ENCODE data around the gene RUFY4. TPM values are rescaled to one million over a fixed set of nuclear protein-coding genes. Genes with fewer than 3 reads are reported as not detected.
A peak's percentile ranks its signal among the peaks of the same experiment; 100 is the strongest.

RUFY4 gene
- total RNA-seq, 2 experiments from 2014 or later = not detected

- POLR2A ChIA-PET = no interaction called here
- BruUV-seq (replicated peaks) = no TSS peak
- no peak overlapping the region for H3K4me2 ChIP-seq (ENCODE audit: low read length)
- no peaks in the 10 kb centered on the region for H4K20me1 ChIP-seq (ENCODE audit: insufficient read depth, low read length)
- intact Hi-C loops (cut with micrococcal nuclease; ENCODE audit: unreplicated experiment) = no loop called here
- CTCF ChIA-PET (ENCODE audit: unreplicated experiment) = no interaction called here
- H3K4me3 ChIP-seq (ENCODE audit: low read depth, low read length, poor library complexity, severe bottlenecking) = no peak overlapping the region
- no peaks in the 10 kb centered on the region for H3K4me1 ChIP-seq (ENCODE audit: insufficient read depth, low read length, poor library complexity, severe bottlenecking)
- no peak for DNase-seq (ENCODE audit: low spot score)
- H3K36me3 ChIP-seq (ENCODE audit: insufficient read depth, low read length) = no peaks in the 10 kb centered on the region
- H3K79me2 ChIP-seq (ENCODE audit: insufficient read depth, low read depth, low read length) = no peaks in the 10 kb centered on the region
- H2AFZ ChIP-seq (ENCODE audit: low read length) = no peak overlapping the region
- H3K9me2 ChIP-seq (ENCODE audit: insufficient read depth, low read length) = no peaks in the 10 kb centered on the region
- H3K27ac ChIP-seq (ENCODE audit: low read depth, low read length, poor library complexity, severe bottlenecking) = no peak overlapping the region
- no peaks in the 10 kb centered on the region for H3K9me3 ChIP-seq (ENCODE audit: low read length)
- no peak for TF ChIP-seq CTCF (conservative IDR thresholded peaks at IDR 0.05; ENCODE audit: low read length)
- no peak for TF ChIP-seq EZH2phosphoT487 (IDR thresholded peaks at IDR 0.05; ENCODE audit: borderline replicate concordance, low read depth, low read length)
These were observed 35.9 kb upstream of the RUFY4 start for GRCh38 chr2:218033208-218033589.

- Histone ChIP-seq H3K36me3 (ENCODE audit: insufficient read depth, low read length) (no peaks in the 10 kb centered on the region), H3K79me2 (ENCODE audit: insufficient read depth, low read depth, low read length) (no peaks in the 10 kb centered on the region), H4K20me1 (ENCODE audit: insufficient read depth, low read length) (no peaks in the 10 kb centered on the region), H2AFZ (ENCODE audit: low read length) (peak overlapping the region; percentile 61; the same call in 1 of the 2 replicates), H3K9me3 (ENCODE audit: low read length) (no peaks in the 10 kb centered on the region), H3K9me2 (ENCODE audit: insufficient read depth, low read length) (no peaks in the 10 kb centered on the region), H3K4me2 (ENCODE audit: low read length) (no peak overlapping the region; the same call in 1 of the 2 replicates), H3K4me3 (ENCODE audit: low read depth, low read length, poor library complexity, severe bottlenecking) (no peak overlapping the region), H3K4me1 (ENCODE audit: insufficient read depth, low read length, poor library complexity, severe bottlenecking) (no peaks in the 10 kb centered on the region), H3K27ac (ENCODE audit: low read depth, low read length, poor library complexity, severe bottlenecking) (no peak overlapping the region)
- intact Hi-C loops (cut with micrococcal nuclease; ENCODE audit: unreplicated experiment) = no loop called here
- TF ChIP-seq EZH2phosphoT487 (IDR thresholded peaks at IDR 0.05; ENCODE audit: borderline replicate concordance, low read depth, low read length) (no peak), CTCF (conservative IDR thresholded peaks at IDR 0.05; ENCODE audit: low read length) (no peak)
- ChIA-PET POLR2A (no interaction called here), CTCF (ENCODE audit: unreplicated experiment) (no interaction called here)
- BruUV-seq (replicated peaks) = no TSS peak
- no peak for DNase-seq (ENCODE audit: low spot score)
These were observed 35.2 kb upstream of the RUFY4 start for GRCh38 chr2:218033590-218034496.

All from OCI-LY7 (cell line).